ENCODE measurements around the gene CERS6. TPM values are rescaled to one million over a fixed set of nuclear protein-coding genes. Genes with fewer than 3 reads are reported as not detected.

Gene CERS6
- total RNA-seq, 1 experiment from 2014 or later: 30.3 TPM

DNA sequence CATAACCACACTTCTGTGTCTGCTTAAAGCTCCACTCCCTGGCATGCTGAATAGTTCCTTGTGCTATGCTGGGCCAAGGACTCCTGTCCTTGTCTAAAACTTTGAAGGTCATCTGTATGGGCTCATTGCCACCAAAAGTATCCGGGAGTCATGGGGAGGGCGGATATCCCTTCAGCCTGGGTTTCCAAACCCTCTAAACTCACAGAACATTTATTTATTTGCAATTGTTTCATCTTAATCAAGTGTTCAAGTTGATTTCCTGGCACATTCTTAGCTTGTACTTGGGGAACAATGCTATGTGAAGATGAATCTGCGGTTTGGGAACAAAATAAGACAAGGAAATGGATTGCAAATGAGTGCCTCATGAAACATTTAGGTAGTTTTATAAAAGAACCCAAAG is 348.1 kb downstream of the CERS6 start:
- intact Hi-C loops (cut with micrococcal nuclease; ENCODE audit: unreplicated experiment) (no loop called here), in situ Hi-C loops (cut with HindIII; ENCODE audit: low pct_unique_long_range_greater_than_20kb, low sequenced_read_pairs) (no loop called here)
- TF ChIP-seq SIN3A (IDR thresholded peaks at IDR 0.05; ENCODE audit: borderline replicate concordance, insufficient read depth, low read depth, low read length) (no peak), TCF7L2 (IDR thresholded peaks at IDR 0.05; ENCODE audit: low read depth, low read length) (no peak), REST (IDR thresholded peaks at IDR 0.05; ENCODE audit: insufficient read depth in 1 of 2, low read depth in 2 of 2, low read length in 1 of 2) (no peak), POLR2AphosphoS5 (IDR thresholded peaks at IDR 0.05; ENCODE audit: low read depth, low read length) (no peak), CTCF (IDR thresholded peaks at IDR 0.05) (no peak)
- Histone ChIP-seq H3K36me3 (ENCODE audit: control insufficient read depth, insufficient read depth, low read length) (no peaks in the 10 kb centered on the region), H3K4me3 (ENCODE audit: low read depth in 2 of 2, low read length in 2 of 2) (no peak overlapping the region), H3K27ac (ENCODE audit: low read length) (no peak overlapping the region), H3K4me1 (ENCODE audit: control insufficient read depth, insufficient read depth, low read length) (no peaks in the 10 kb centered on the region), H3K27me3 (ENCODE audit: control insufficient read depth, insufficient read depth, low read length) (peaks cover 2% of the 10 kb centered on the region; the same call in 1 of the 2 replicates), H3K9me3 (ENCODE audit: control insufficient read depth, insufficient read depth, low read depth, low read length) (no peaks in the 10 kb centered on the region)
- DNase-seq (ENCODE audit: low read depth, low spot score) (no peak), ATAC-seq (no peak)
- ChIA-PET POLR2A (no interaction called here), CTCF (no interaction called here)
- BruUV-seq (replicated peaks): no TSS peak

DNA sequence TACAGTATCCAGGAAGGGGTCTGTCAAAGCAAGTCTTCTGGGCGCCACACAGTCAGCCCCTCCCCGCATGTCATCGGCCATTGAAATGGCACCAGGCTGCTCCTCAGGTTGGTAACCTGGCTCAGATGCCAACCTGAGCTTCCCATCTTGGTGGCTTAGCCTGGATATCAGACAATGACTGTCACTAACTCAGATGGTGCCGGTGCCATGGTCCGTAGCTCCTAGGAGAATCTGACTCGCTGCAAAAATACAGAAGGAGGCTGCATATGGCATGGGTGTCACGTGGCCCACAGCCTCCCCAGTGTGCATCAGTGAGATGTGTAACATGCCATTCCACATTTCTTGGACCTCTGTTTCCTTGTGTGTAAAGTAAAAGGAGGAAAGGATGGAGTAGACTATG is 349.5 kb downstream of the CERS6 start:
- Histone ChIP-seq H3K4me3 (ENCODE audit: low read depth in 2 of 2, low read length in 2 of 2) (no peak overlapping the region), H3K36me3 (ENCODE audit: control insufficient read depth, insufficient read depth, low read length) (no peaks in the 10 kb centered on the region), H3K9me3 (ENCODE audit: control insufficient read depth, insufficient read depth, low read depth, low read length) (no peaks in the 10 kb centered on the region), H3K27ac (ENCODE audit: low read length) (no peak overlapping the region), H3K4me1 (ENCODE audit: control insufficient read depth, insufficient read depth, low read length) (no peaks in the 10 kb centered on the region), H3K27me3 (ENCODE audit: control insufficient read depth, insufficient read depth, low read length) (peaks cover 2% of the 10 kb centered on the region; the same call in 1 of the 2 replicates)
- no peak for ATAC-seq
- ChIA-PET CTCF (no interaction called here), POLR2A (interaction anchor here (0.5 kb wide), 1 partner anchor 8 kb away, joined by 3 read pairs; no protein-coding TSS in a partner anchor)
- intact Hi-C loops (cut with micrococcal nuclease; ENCODE audit: unreplicated experiment): no loop called here
- in situ Hi-C loops (cut with HindIII; ENCODE audit: low pct_unique_long_range_greater_than_20kb, low sequenced_read_pairs): no loop called here
- no TSS peak for BruUV-seq (replicated peaks)
- TF ChIP-seq REST (IDR thresholded peaks at IDR 0.05; ENCODE audit: insufficient read depth in 1 of 2, low read depth in 2 of 2, low read length in 1 of 2): no peak
- TF ChIP-seq TCF7L2 (IDR thresholded peaks at IDR 0.05; ENCODE audit: low read depth, low read length): no peak
- TF ChIP-seq SIN3A (IDR thresholded peaks at IDR 0.05; ENCODE audit: borderline replicate concordance, insufficient read depth, low read depth, low read length): no peak
- DNase-seq (ENCODE audit: low read depth, low spot score): no peak
